NT2/D1 (cell line): ENCODE results near the gene OR51B4.
"Not testable (repeated sequence)": the region's sequence is repeated elsewhere in the genome, so short reads cannot be mapped to it uniquely, and the experiment has no call there.

Source experiments
- DNase-seq: peaks from one replicate; pipeline ENCODE4 v3.0.0-alpha.2; 2011; ENCODE audit warnings: low read depth, low spot score
- H3K27me3 ChIP-seq: 2 replicates; pipeline ENCODE4 v1.6.0; 2011; ENCODE audit warnings: mild to moderate bottlenecking; ENCODE audit not compliant: insufficient read length, insufficient read depth
- H3K36me3 ChIP-seq: 2 replicates; pipeline ENCODE4 v1.6.1; 2011; ENCODE audit warnings: mild to moderate bottlenecking, low read length, mixed read lengths; ENCODE audit not compliant: insufficient read depth, insufficient read length
- H3K4me1 ChIP-seq: 2 replicates; pipeline ENCODE4 v1.5.1; 2011; ENCODE audit not compliant: insufficient read depth, insufficient read length
- H3K4me3 ChIP-seq: 2 replicates; pipeline ENCODE4 v1.5.1; 2011; ENCODE audit warnings: low read depth; ENCODE audit not compliant: insufficient read length
- H3K9ac ChIP-seq: 2 replicates; pipeline ENCODE4 v1.6.0; 2011; ENCODE audit warnings: low read depth; ENCODE audit not compliant: insufficient read length
- H3K9me3 ChIP-seq: 2 replicates; pipeline ENCODE4 v1.5.1; 2011; ENCODE audit warnings: mild to moderate bottlenecking, low read length; ENCODE audit not compliant: insufficient read depth
- SUZ12 ChIP-seq: IDR thresholded peaks from 2 replicates; pipeline ENCODE4 v1.6.1; 2011; ENCODE audit not compliant: insufficient read length, insufficient read depth; ENCODE audit errors: extremely low read depth
- YY1 ChIP-seq: IDR thresholded peaks from 2 replicates; pipeline ENCODE4 v1.6.1; 2011; ENCODE audit not compliant: insufficient read length, insufficient read depth
- ZNF274 ChIP-seq: IDR thresholded peaks from 2 replicates; pipeline ENCODE4 v1.6.1; 2011; ENCODE audit warnings: mild to moderate bottlenecking, low read depth, low read length

The OR51B4 gene

GRCh38 chr11:5339771-5340322, 38.1 kb upstream of the OR51B4 start:
- no peaks in the 10 kb centered on the region for H3K27me3 ChIP-seq
- H3K36me3 ChIP-seq = no peaks in the 10 kb centered on the region
- no peaks in the 10 kb centered on the region for H3K9me3 ChIP-seq
- H3K9ac ChIP-seq = no peak overlapping the region
- no peak for DNase-seq
- TF ChIP-seq SUZ12 (no peak), ZNF274 (no peak), YY1 (no peak)
- H3K4me1 ChIP-seq = no peaks in the 10 kb centered on the region
- H3K4me3 ChIP-seq = no peak overlapping the region

DNA sequence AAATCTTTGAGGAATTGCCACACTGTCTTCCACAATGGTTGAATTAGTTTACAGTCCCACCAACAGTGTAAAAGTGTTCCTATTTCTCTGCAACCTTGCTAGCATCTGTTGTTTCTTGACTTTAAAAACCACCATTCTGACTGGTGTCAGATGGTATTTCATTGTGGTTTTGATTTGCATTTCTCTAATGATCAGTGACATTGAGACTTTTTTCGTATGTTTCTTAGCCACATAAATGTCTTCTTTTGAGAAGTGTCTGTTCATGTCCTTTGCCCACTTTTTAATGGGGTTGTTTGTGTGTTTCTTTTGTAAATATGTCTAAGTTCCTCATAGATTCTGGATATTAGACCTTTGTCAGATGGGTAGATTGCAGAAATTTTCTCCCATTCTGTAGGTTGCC, 35.5 kb upstream of the OR51B4 start:
- H3K9ac ChIP-seq, H3K36me3 ChIP-seq, H3K4me3 ChIP-seq, H3K4me1 ChIP-seq, H3K9me3 ChIP-seq, DNase-seq, H3K27me3 ChIP-seq: not testable (repeated sequence)

DNA sequence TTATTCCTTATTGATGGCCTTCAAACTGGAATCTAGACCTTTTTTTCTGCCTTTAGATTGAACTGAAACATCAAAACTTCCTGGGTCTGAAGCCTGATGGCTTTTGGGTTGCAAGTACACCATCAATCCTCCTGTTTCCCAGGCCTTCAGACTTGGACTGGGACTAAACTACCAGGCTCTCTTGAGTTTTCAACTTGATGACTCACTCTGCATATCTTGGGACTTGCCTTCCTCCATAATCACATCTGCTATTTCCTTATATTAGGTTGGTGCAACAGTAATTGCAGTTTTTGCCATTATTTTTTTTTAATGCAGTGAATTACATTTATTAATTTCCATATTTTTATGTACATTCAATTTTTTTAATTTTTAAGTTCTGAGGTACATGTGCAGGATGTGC, 34.6 kb upstream of the OR51B4 start:
- no peak for TF ChIP-seq YY1
- no peak for TF ChIP-seq ZNF274
- TF ChIP-seq SUZ12 = no peak
- Histone ChIP-seq H3K36me3 (no peaks in the 10 kb centered on the region), H3K9me3 (no peaks in the 10 kb centered on the region), H3K27me3 (no peaks in the 10 kb centered on the region), H3K4me1 (no peaks in the 10 kb centered on the region), H3K9ac (no peak overlapping the region), H3K4me3 (no peak overlapping the region)
- no peak for DNase-seq

DNA sequence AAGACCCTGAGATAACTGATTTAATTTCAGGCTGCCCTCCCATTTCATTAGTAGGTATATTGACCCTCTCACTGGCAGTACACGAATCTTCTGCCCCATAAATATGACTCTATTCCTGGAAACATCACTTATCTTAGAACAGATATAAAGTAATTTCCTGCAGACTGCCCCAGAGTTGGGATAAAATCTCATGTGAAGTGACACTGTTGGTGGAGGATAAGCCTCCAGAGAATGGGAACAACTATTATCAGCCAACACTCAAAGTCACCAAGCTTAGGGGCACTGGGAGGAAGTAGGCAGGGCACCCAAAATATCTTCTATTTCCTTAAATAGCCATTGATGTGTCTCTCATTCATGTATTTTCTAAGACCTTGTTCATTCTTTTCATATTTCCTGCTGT, 33.4 kb upstream of the OR51B4 start:
- no peak for DNase-seq
- Histone ChIP-seq H3K4me1 (no peaks in the 10 kb centered on the region), H3K36me3 (no peaks in the 10 kb centered on the region), H3K4me3 (no peak overlapping the region), H3K9me3 (no peaks in the 10 kb centered on the region), H3K27me3 (no peaks in the 10 kb centered on the region), H3K9ac (no peak overlapping the region)
- TF ChIP-seq YY1 (no peak), ZNF274 (no peak), SUZ12 (no peak)

- Histone ChIP-seq H3K4me3 (no peak within 1 kb of the TSS), H3K9ac (no peak within 1 kb of the TSS)
Measured at GRCh38 chr11:5324197-5324596, 22.5 kb upstream of the OR51B4 start, which contains the start of gene OR51B2. TSS of gene OR51B2 (minus strand) at chr11:5324297. CDS start at chr11:5324297, 0 bp downstream.

GRCh38 chr11:5317292-5317691, 15.5 kb upstream of the OR51B4 start:
- Histone ChIP-seq H3K9ac (no peak overlapping the region), H3K9me3 (0 out of 2 replicates have a peak, but pooled peaks cover 4% of the 10 kb centered on the region), H3K36me3 (no peaks in the 10 kb centered on the region), H3K4me1 (no peaks in the 10 kb centered on the region), H3K4me3 (no peak overlapping the region), H3K27me3 (no peaks in the 10 kb centered on the region)
- no peak for DNase-seq
- TF ChIP-seq YY1 (no peak), SUZ12 (no peak), ZNF274 (no peak)

More at GRCh38 chr11:5324197-5324596, 22.5 kb upstream of the OR51B4 start, which contains the start of gene OR51B2:
- Histone ChIP-seq H3K4me1 (no peaks in the 10 kb centered on the region), H3K27me3 (no peaks in the 10 kb centered on the region), H3K9me3 (no peaks in the 10 kb centered on the region), H3K36me3 (no peaks in the 10 kb centered on the region)
- TF ChIP-seq ZNF274 = no peak
- no peak for TF ChIP-seq SUZ12
- TF ChIP-seq YY1 = no peak
- DNase-seq = no peak

DNA sequence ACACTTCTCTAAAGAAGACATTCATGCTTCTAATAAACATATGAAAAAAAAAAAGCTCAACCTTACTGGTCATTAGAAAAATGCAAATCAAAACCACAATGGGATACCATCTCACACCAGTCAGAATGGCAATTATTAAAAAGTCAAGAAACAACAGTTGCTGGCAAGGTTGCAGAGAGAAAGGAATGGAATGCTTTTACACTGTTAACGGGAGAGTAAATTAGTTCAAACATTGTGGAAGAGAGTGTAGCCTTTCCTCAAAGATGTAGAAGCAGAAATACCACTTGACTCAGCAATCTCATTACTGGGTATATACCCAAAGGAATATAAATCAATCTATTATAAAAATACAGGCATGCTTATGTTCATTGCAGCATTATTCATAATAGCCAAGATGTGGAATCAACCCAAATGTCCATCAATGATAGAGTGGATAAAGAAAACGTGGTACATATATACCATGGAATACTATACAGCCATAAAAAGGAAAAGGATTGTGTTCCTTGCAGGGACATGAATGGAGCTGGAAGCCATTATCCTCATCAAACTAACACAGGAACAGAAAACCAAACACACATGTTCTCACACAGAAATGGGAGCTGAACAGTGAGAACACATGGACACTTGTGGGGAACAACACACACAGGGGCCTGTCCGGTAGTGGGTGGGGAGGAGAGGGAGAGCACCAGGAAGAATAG, 11.7 kb upstream of the OR51B4 start:
- not testable (repeated sequence) for H3K9me3 ChIP-seq, H3K9ac ChIP-seq, H3K36me3 ChIP-seq, DNase-seq, H3K4me3 ChIP-seq, H3K4me1 ChIP-seq, H3K27me3 ChIP-seq

- Histone ChIP-seq H3K4me1 (no peaks in the 10 kb centered on the region), H3K36me3 (no peaks in the 10 kb centered on the region), H3K9me3 (0 out of 2 replicates have a peak, but pooled peaks cover 4% of the 10 kb centered on the region), H3K9ac (no peak overlapping the region), H3K4me3 (no peak overlapping the region), H3K27me3 (no peaks in the 10 kb centered on the region)
- DNase-seq = no peak
- TF ChIP-seq YY1 (no peak), SUZ12 (no peak), ZNF274 (no peak)
Measured at GRCh38 chr11:5310423-5310822, 8.7 kb upstream of the OR51B4 start.
